ENCODE data around the gene UROD.
"Not testable (repeated sequence)": the region's sequence is repeated elsewhere in the genome, so short reads cannot be mapped to it uniquely, and the experiment has no call there.

The UROD gene

DNA sequence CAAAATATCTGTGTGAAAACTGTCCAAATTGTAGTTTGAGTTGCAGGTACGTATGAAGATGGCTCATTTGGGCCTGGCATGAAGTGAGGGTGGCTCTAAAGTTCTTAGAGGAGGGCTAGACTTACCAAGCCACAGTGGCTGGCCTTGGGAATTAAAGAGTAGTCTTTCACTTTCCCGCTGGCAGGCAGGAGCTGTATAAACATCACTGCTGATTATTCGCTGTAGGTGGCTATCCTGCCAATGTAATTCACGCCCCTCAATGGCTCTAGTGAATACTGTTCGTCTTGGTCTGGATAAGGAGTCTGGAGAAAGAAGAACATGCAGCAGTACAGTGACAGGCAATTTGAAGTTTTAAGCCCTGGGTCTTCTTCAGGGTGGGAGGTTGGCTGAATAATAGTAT is 31.0 kb downstream of the UROD start:
- no peak for DNase-seq

DNA sequence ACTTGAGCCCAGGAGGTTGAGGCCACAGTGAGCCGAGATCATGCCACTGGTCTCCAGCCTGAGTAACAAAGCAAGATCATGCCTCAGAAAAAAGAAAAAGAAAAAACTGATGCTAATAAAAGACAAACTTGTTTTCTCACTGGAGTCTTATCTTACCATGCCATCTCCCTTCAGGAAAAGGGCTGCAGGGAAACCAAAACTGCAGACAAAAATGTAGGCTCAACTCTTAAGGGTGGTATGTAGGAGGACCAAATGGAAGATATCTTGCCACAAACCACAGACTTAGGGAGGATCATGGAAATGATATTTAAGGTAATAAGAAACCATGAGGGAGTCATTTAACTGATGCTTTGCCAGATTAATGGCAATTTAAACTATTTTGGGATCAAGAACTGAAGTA is 32.9 kb downstream of the UROD start:
- no peak for DNase-seq

DNA sequence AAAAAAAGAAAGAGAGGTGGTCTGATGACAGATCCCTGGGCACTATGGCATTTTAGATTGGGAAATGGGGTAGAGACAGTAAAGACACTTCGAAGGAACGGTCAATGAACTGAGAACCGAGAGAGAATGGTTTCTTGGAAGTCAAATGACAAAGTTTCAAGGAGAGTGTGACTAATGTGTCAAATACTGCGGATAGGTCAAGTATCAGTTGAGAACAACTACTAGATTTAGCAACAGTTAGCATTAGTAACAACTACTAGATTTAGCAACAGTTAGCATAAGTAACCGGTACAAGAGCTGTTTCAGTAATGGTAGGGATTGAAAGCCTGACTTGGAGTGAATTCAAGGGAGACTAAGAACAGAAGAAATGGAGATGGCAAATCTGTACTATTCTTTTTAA is 35.0 kb downstream of the UROD start:
- DNase-seq, result no peak

DNA sequence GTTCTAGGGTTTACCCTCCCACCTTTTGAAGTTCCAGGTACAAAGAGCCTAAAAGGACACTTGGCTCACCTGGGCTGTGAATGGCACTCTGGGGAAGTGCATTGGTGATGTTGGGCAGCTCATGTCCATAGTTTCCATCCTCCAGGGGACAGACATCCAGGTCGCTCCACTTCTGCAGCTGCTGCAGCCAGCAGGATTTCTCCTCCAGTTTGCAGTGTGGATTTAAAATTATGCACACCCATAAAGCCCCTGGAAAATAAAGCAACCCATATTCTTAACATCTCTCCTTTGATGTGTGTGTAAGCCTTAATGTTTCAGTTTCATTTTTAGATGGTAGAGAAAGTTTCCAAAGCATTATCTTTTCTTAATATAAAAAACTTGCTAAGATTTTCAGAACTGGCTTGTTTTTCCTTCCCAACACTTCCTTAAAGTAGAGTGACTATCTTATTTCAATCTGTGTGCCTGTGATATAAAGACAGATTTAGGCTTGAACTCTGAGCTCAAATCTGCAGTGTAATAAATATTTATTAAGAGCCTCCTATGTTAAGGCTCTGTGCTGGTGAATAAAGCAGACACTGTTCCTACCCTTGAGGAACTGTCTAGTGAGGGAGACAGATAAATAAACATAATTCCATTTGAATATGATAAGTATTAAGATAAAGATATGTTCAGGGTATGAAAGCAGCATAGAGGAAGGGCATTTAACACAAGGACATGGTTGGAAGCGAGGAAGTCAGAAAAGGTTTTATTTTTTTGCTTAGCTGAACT is 39.1 kb downstream of the UROD start:
- DNase-seq, result no peak

DNA sequence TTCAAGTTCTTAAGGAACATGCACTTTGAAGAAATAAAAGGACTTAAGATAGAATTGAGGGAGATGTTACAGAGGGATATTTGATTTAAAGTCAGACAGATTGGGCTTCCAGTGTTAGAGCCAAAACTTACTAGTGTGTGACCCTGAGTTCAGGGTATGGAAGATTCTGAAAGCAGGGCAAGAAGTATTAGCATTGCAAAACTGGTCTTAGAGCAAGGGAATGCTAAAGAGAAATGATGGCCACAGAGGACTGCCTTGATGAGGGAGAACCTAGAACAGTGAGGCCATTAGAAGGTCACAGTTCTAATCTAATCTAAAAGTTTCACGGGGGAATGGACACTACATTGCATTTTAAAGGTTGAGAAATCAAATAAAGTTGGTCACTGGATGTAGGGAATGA is 45.5 kb downstream of the UROD start:
- no peak for DNase-seq

DNA sequence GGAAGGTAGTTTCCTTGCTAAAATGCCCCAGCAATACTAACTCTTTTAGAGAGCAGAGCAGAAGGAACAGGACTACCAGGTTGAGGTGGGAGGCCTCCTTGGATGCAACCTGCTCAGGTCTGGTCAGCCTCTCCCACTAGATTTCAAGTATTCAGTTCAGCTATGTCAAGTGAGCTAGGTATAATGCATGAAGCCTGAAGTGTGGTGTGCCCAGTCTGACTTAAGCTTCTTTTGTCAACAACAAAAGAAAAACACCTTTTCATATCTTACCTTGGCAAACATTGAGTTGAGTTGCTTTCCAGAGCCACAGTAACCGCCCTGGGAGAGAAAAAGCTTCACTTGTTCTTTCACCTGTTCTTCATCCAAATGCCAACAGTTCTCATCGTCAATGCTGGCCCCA is 47.8 kb downstream of the UROD start:
- DNase-seq, result no peak

DNA sequence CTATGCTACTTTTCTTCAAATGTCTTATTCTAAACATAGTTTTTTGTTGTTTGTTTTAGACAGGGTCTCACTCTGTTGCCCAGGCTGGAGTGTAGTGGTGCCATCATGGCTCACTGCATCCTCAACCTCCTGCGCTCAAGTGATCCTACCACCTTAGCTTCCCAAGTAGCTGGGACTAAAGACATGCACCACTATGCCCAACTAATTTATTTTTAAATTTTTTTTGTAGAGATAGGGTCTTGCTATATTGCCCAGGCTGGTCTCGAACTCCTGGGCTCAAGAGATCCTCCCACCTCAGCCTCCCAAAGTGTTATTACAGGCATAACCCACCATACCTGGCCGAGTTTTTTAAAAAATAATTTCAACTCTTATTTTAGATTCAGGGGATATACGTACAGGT is 50.4 kb downstream of the UROD start:
- not testable (repeated sequence) for DNase-seq

DNA sequence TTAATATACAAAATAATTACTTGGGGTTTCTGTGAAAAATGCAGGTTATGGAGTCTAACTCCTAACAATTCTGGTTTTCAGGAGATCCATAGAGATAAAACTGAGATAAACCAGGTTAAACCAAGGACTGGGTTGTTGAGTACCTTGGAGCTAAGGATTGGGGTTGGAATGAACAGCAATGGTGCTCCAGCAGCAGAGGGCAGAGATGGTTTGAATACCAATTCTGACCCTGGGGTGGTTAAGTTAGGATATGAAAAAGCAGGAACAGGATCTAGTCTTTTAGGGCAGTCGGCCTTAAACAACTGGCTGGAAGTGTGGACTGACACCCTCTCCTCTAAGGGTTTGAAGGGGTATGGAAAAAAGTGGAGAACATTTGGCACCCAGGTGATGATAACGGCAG is 53.0 kb downstream of the UROD start:
- DNase-seq, result no peak
